Stimulated activated naive CD8-positive, alpha-beta T cell treated with anti-CD3 and anti-CD28 coated beads, Interleukin-15, Interleukin-2, amounts not matched to agents 100 ng/mL and 50 ng/mL, for 24 hours (primary cell): ENCODE data around the gene MTOR.
"Not testable (repeated sequence)": the region's sequence is repeated elsewhere in the genome, so short reads cannot be mapped to it uniquely, and the experiment has no call there.

Source experiments
- H3K27ac Mint-ChIP-seq: one replicate; pipeline ENCODE4 v1.8.0; 2021; ENCODE audit warnings: mild to moderate bottlenecking, mixed read lengths
- H3K27me3 Mint-ChIP-seq: one replicate; pipeline ENCODE4 v1.8.0; 2021; ENCODE audit warnings: mixed read lengths
- H3K36me3 Mint-ChIP-seq: one replicate; pipeline ENCODE4 v1.8.0; 2021; ENCODE audit warnings: low read depth, mixed read lengths
- H3K4me1 Mint-ChIP-seq: one replicate; pipeline ENCODE4 v1.8.0; 2021; ENCODE audit warnings: low read depth, mixed read lengths
- H3K4me3 Mint-ChIP-seq: one replicate; pipeline ENCODE4 v1.8.0; 2021; ENCODE audit warnings: mild to moderate bottlenecking, mixed read lengths
- H3K9me3 Mint-ChIP-seq: one replicate; pipeline ENCODE4 v1.8.0; 2021; ENCODE audit warnings: mixed read lengths

Gene MTOR

DNA sequence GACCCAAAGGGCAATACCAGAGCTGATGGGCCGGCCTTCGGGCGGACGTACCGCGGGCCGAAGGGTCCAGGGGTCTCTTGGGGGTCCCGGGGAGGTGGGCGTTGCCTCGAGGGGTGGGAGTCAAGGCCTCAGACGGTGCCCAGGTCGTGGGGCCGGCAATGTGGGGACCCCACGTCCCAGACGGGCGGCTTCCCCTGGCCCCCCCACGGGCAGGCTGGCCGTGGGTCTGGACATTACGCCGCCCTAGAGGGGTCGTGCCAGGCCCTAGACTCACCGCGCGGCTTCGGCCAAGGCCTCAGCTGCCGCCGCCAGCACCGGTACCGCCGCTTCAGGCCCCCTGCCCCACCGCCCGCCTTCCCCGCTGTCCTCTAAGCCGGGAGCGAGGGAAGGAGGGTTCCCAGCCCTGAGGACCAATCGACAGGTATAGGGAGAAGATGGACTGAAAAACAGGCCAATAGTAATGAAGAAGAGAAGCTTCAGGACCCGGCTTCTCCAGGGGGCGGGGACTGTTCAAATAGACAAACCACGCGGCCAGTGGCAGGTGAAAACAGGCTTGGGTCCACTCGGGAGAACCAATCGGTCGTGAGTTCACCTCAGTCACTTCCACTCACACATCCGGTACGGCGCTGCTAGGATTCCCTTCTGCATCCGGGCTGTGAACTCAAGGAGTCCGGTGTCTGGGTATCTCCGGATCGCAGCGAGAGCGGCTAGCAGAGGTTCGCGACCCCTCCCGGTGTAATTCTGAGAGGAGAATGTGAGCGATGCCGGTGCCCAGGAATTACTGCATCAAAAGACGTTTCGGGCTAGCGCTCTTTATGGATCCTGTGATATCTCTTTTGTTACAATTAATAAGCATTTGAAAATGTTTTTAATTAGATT, at the start of gene MTOR:
Gene MTOR, minus strand, starts transcription at position 381 of the 879 bp plus-strand sequence. CDS start 3,142 bp downstream, outside the sequence.
- peaks cover 18% of the 10 kb centered on the region for H3K36me3 Mint-ChIP-seq
- no peaks in the 10 kb centered on the region for H3K27me3 Mint-ChIP-seq
- no peaks in the 10 kb centered on the region for H3K9me3 Mint-ChIP-seq
- peak within 1 kb of the TSS; percentile 91 for H3K27ac Mint-ChIP-seq
- H3K4me1 Mint-ChIP-seq = peaks cover 21% of the 10 kb centered on the region
- H3K4me3 Mint-ChIP-seq = peak within 1 kb of the TSS; percentile 93

GRCh38 chr1:11309385-11309784, 47.0 kb upstream of the MTOR start:
- Mint-ChIP-seq H3K27ac (no peak overlapping the region), H3K4me1 (no peaks in the 10 kb centered on the region)

DNA sequence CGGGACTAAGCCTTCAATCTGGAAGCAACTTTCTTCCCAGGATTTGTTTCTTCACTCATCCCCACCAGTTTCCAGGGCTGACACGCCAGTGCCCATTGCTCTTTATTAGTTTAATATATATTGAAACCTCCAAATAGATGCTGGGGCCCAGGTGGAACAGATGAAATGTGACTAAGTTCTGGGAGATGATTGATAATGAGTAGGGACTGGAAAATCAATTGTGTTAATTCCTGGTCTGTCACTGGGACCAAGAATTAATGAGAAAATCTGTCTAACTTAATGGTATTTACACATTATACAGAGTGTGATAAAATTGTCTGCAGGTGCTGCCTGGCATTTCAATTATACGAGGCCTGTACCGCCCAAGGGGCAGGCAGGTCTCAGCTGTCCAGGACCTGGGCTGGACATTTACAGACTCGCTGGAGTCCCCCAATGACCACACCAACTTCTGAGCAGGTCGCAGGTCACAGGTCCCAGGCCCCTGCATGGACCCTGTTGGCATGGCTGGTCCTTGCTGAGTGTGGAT, 46.4 kb upstream of the MTOR start:
- Mint-ChIP-seq H3K4me3 (no peak overlapping the region), H3K27me3 (no peaks in the 10 kb centered on the region), H3K36me3 (no peaks in the 10 kb centered on the region), H3K4me1 (no peaks in the 10 kb centered on the region), H3K9me3 (no peaks in the 10 kb centered on the region), H3K27ac (no peak overlapping the region)

More at GRCh38 chr1:11309385-11309784, 47.0 kb upstream of the MTOR start:
- no peaks in the 10 kb centered on the region for H3K9me3 Mint-ChIP-seq
- H3K27me3 Mint-ChIP-seq = no peaks in the 10 kb centered on the region
- H3K36me3 Mint-ChIP-seq = no peaks in the 10 kb centered on the region
- H3K4me3 Mint-ChIP-seq = no peak overlapping the region

GRCh38 chr1:11307852-11308251, 45.5 kb upstream of the MTOR start:
- H3K4me1 Mint-ChIP-seq = no peaks in the 10 kb centered on the region
- H3K9me3 Mint-ChIP-seq = no peaks in the 10 kb centered on the region
- H3K4me3 Mint-ChIP-seq = no peak overlapping the region

DNA sequence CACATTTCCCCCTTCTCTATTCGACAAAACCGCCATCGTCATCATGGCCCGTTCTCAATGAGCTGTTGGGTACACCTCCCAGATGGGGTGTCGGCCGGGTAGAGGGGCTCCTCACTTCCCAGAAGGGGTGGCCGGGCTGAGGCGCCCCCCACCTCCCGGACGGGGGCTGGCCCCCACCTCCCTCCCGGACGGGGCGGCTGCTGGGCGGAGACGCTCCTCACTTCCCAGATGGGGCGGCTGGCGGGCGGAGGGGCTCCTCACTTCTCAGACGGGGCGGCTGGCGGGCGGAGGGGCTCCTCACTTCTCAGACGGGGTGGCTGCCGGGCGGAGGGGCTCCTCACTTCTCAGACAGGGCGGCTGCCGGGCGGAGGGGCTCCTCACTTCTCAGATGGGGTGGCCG, 43.2 kb upstream of the MTOR start:
- not testable (repeated sequence) for H3K4me3 Mint-ChIP-seq, H3K9me3 Mint-ChIP-seq, H3K27me3 Mint-ChIP-seq, H3K27ac Mint-ChIP-seq, H3K36me3 Mint-ChIP-seq, H3K4me1 Mint-ChIP-seq

More at GRCh38 chr1:11307852-11308251, 45.5 kb upstream of the MTOR start:
- H3K27ac Mint-ChIP-seq = no peak overlapping the region
- no peaks in the 10 kb centered on the region for H3K27me3 Mint-ChIP-seq
- H3K36me3 Mint-ChIP-seq = no peaks in the 10 kb centered on the region

DNA sequence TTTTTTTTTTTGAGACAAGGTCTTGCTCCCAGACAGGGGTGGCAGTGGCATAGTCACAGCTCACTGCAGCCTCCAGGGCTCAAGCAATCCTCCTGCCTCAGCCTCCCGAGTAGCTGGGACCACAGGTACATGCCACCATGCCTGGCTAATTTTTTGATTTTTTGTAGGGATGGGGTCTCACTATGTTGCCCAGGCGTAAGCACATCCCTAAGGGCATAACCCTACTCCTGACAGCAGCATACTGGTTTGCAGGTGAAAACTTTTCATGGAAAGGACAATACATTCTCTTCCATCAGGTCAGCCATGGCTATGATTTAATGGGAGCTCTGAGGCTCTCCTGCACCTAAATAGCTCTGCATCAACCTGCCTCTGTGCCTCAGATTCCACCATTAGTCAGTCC, 40.0 kb upstream of the MTOR start:
- Mint-ChIP-seq H3K27me3 (no peaks in the 10 kb centered on the region), H3K9me3 (no peaks in the 10 kb centered on the region), H3K27ac (no peak overlapping the region), H3K4me1 (no peaks in the 10 kb centered on the region), H3K4me3 (no peak overlapping the region), H3K36me3 (no peaks in the 10 kb centered on the region)

- Mint-ChIP-seq H3K4me1 (no peaks in the 10 kb centered on the region), H3K27me3 (no peaks in the 10 kb centered on the region), H3K4me3 (no peak overlapping the region), H3K36me3 (no peaks in the 10 kb centered on the region), H3K9me3 (no peaks in the 10 kb centered on the region), H3K27ac (no peak overlapping the region)
These were observed 39.2 kb upstream of the MTOR start for GRCh38 chr1:11301601-11302000.

DNA sequence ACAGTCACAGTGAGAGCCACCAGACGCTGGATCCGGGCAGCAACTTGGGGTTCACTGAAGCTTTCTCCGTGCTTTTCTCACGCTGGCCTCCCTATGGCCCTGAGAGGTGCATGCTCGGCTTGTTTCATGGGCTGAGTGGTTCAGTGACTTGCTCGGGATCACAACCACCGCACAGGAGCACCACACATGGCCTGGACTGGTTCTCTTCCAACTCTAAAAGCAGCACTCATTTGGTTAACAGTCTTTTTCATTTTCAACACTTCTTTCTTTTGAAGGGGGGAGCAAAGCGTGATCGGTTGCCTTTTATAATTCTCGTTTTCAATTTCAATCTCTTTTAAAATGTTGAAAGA, 36.8 kb upstream of the MTOR start:
- no peak overlapping the region for H3K4me3 Mint-ChIP-seq
- H3K9me3 Mint-ChIP-seq = no peaks in the 10 kb centered on the region
- H3K27ac Mint-ChIP-seq = no peak overlapping the region

GRCh38 chr1:11298390-11299224, 36.3 kb upstream of the MTOR start:
- H3K36me3 Mint-ChIP-seq = peaks cover 17% of the 10 kb centered on the region
- no peaks in the 10 kb centered on the region for H3K27me3 Mint-ChIP-seq
- no peak overlapping the region for H3K27ac Mint-ChIP-seq
- no peaks in the 10 kb centered on the region for H3K9me3 Mint-ChIP-seq
- H3K4me1 Mint-ChIP-seq = peaks cover 7% of the 10 kb centered on the region
- no peak overlapping the region for H3K4me3 Mint-ChIP-seq

More for the DNA sequence above, 36.8 kb upstream of the MTOR start:
- Mint-ChIP-seq H3K27me3 (no peaks in the 10 kb centered on the region), H3K4me1 (peaks cover 4% of the 10 kb centered on the region), H3K36me3 (peaks cover 17% of the 10 kb centered on the region)

GRCh38 chr1:11297774-11298173, 35.4 kb upstream of the MTOR start:
- H3K9me3 Mint-ChIP-seq, H3K27me3 Mint-ChIP-seq, H3K4me3 Mint-ChIP-seq, H3K4me1 Mint-ChIP-seq, H3K27ac Mint-ChIP-seq: not testable (repeated sequence)
- peaks cover 22% of the 10 kb centered on the region for H3K36me3 Mint-ChIP-seq

GRCh38 chr1:11295905-11296304, 33.6 kb upstream of the MTOR start:
- H3K4me3 Mint-ChIP-seq = no peak overlapping the region
- H3K36me3 Mint-ChIP-seq = peaks cover 36% of the 10 kb centered on the region
- no peak overlapping the region for H3K27ac Mint-ChIP-seq
- no peaks in the 10 kb centered on the region for H3K9me3 Mint-ChIP-seq
- no peaks in the 10 kb centered on the region for H3K27me3 Mint-ChIP-seq
- peaks cover 18% of the 10 kb centered on the region for H3K4me1 Mint-ChIP-seq

- H3K27me3 Mint-ChIP-seq = no peaks in the 10 kb centered on the region
- peaks cover 22% of the 10 kb centered on the region for H3K4me1 Mint-ChIP-seq
- H3K4me3 Mint-ChIP-seq = no peak overlapping the region
- no peak overlapping the region for H3K27ac Mint-ChIP-seq
- H3K36me3 Mint-ChIP-seq = peaks cover 44% of the 10 kb centered on the region
- H3K9me3 Mint-ChIP-seq = no peaks in the 10 kb centered on the region
These were observed 32.6 kb upstream of the MTOR start for GRCh38 chr1:11294951-11295350.

GRCh38 chr1:11293856-11294255, 31.5 kb upstream of the MTOR start:
- no peak overlapping the region for H3K27ac Mint-ChIP-seq
- no peaks in the 10 kb centered on the region for H3K27me3 Mint-ChIP-seq
- no peak overlapping the region for H3K4me3 Mint-ChIP-seq
- H3K4me1 Mint-ChIP-seq = peaks cover 22% of the 10 kb centered on the region
- no peaks in the 10 kb centered on the region for H3K9me3 Mint-ChIP-seq
- peaks cover 49% of the 10 kb centered on the region for H3K36me3 Mint-ChIP-seq

DNA sequence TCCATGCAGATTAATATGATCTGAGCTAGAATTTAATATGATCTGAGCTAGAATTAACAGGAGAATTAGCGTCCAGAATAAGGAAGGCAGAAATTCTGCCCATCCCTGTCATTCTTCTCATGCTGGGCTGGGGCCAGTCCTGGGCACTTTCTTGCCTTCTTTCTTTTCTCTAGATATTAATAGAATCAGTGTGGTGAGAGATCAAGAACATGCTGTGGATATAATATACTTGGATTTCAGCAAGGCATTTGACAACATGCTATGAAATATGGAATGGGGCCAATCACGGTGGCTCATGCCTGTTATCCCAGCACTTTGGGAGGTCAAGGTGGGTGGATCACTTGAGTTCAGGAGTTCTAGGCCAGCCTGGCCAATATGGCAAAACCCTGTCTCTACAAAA, 28.7 kb upstream of the MTOR start:
- H3K4me3 Mint-ChIP-seq = no peak overlapping the region
- no peaks in the 10 kb centered on the region for H3K27me3 Mint-ChIP-seq
- no peak overlapping the region for H3K27ac Mint-ChIP-seq
- no peaks in the 10 kb centered on the region for H3K9me3 Mint-ChIP-seq
- peaks cover 22% of the 10 kb centered on the region for H3K4me1 Mint-ChIP-seq
- peaks cover 64% of the 10 kb centered on the region for H3K36me3 Mint-ChIP-seq

DNA sequence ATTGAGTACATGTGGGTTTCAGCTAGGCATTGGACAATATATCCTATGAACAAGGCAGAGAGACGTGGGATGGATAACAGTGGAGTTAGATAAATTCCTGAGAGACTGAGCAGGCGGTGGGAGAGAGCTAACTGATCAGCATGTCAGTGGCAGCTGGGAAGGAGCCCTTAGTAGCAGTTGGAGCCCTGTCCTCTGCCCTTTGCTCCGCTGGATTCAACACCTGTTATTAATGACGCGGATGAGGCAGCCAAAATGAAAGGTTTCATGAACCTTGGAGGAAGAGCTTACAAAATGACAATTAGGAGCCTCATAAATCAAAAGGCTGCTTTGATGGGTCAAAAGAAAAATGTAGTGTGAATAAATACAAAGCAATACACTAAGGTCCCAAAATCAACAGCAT, 26.7 kb upstream of the MTOR start:
- H3K27me3 Mint-ChIP-seq = no peaks in the 10 kb centered on the region

More for the DNA sequence above, 26.7 kb upstream of the MTOR start:
- Mint-ChIP-seq H3K9me3 (no peaks in the 10 kb centered on the region), H3K4me3 (no peak overlapping the region), H3K4me1 (peaks cover 35% of the 10 kb centered on the region), H3K27ac (no peak overlapping the region), H3K36me3 (peaks cover 64% of the 10 kb centered on the region)
